T-helper 1 cell treated with Interleukin-12 subunit alpha and Interleukin-12 subunit beta and Interleukin-4 antibody, amounts not matched to agents 30 μg/mL and 1 μg/mL, for 36 hours (primary cell): Measurements from ENCODE around the gene CTCF.
"Not testable (repeated sequence)": the region's sequence is repeated elsewhere in the genome, so short reads cannot be mapped to it uniquely, and the experiment has no call there.

Experiments
- H3K27ac Mint-ChIP-seq: one replicate; pipeline ENCODE4 v1.8.0; 2021; ENCODE audit warnings: mild to moderate bottlenecking, mixed read lengths
- H3K27me3 Mint-ChIP-seq: one replicate; pipeline ENCODE4 v1.8.0; 2021; ENCODE audit warnings: low read depth, mixed read lengths
- H3K36me3 Mint-ChIP-seq: one replicate; pipeline ENCODE4 v1.8.0; 2021; ENCODE audit warnings: low read depth, mixed read lengths
- H3K4me1 Mint-ChIP-seq: one replicate; pipeline ENCODE4 v1.8.0; 2021; ENCODE audit warnings: low read depth, mixed read lengths
- H3K4me3 Mint-ChIP-seq: one replicate; pipeline ENCODE4 v1.8.0; 2021; ENCODE audit warnings: mild to moderate bottlenecking, moderate library complexity, mixed read lengths
- H3K9me3 Mint-ChIP-seq: one replicate; pipeline ENCODE4 v1.8.0; 2021; ENCODE audit warnings: mixed read lengths

Gene CTCF, protein sequence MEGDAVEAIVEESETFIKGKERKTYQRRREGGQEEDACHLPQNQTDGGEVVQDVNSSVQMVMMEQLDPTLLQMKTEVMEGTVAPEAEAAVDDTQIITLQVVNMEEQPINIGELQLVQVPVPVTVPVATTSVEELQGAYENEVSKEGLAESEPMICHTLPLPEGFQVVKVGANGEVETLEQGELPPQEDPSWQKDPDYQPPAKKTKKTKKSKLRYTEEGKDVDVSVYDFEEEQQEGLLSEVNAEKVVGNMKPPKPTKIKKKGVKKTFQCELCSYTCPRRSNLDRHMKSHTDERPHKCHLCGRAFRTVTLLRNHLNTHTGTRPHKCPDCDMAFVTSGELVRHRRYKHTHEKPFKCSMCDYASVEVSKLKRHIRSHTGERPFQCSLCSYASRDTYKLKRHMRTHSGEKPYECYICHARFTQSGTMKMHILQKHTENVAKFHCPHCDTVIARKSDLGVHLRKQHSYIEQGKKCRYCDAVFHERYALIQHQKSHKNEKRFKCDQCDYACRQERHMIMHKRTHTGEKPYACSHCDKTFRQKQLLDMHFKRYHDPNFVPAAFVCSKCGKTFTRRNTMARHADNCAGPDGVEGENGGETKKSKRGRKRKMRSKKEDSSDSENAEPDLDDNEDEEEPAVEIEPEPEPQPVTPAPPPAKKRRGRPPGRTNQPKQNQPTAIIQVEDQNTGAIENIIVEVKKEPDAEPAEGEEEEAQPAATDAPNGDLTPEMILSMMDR

DNA sequence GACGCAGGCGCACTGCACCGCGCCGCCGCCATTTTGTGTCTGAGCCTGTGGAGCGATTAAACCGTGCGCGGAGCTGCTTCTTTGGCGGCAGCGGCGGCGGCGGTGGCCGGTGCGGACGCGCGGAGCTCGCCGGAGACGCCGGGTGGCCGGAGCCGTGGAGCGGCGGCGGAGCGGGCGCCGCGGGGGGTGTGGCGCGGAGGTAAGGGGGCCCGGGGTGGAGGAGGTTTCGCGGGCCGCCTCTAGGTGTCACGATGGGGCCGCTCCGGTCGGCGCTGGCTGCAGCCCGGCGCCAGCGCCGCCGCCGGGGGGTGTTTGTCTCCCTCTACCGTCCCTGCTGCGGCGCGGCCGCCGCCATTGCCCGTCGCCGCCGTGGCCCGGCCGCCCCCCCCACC lies at the start of gene CTCF:
TSS of gene CTCF (plus strand) at position 1 of the 392 bp plus-strand sequence. CDS start 48,307 bp downstream, outside the sequence.
- Mint-ChIP-seq H3K4me1 (peaks cover 28% of the 10 kb centered on the region), H3K27me3 (no peaks in the 10 kb centered on the region), H3K9me3 (no peaks in the 10 kb centered on the region), H3K4me3 (peak within 1 kb of the TSS; percentile 91), H3K36me3 (peaks cover 8% of the 10 kb centered on the region), H3K27ac (peak within 1 kb of the TSS; percentile 91)

GRCh38 chr16:67513892-67514291 lies 48.4 kb upstream of the CTCF start:
- not testable (repeated sequence) for H3K9me3 Mint-ChIP-seq, H3K27ac Mint-ChIP-seq, H3K4me3 Mint-ChIP-seq, H3K27me3 Mint-ChIP-seq, H3K36me3 Mint-ChIP-seq, H3K4me1 Mint-ChIP-seq

GRCh38 chr16:67514382-67514828 lies 47.9 kb upstream of the CTCF start:
- peaks cover 4% of the 10 kb centered on the region for H3K27me3 Mint-ChIP-seq

DNA sequence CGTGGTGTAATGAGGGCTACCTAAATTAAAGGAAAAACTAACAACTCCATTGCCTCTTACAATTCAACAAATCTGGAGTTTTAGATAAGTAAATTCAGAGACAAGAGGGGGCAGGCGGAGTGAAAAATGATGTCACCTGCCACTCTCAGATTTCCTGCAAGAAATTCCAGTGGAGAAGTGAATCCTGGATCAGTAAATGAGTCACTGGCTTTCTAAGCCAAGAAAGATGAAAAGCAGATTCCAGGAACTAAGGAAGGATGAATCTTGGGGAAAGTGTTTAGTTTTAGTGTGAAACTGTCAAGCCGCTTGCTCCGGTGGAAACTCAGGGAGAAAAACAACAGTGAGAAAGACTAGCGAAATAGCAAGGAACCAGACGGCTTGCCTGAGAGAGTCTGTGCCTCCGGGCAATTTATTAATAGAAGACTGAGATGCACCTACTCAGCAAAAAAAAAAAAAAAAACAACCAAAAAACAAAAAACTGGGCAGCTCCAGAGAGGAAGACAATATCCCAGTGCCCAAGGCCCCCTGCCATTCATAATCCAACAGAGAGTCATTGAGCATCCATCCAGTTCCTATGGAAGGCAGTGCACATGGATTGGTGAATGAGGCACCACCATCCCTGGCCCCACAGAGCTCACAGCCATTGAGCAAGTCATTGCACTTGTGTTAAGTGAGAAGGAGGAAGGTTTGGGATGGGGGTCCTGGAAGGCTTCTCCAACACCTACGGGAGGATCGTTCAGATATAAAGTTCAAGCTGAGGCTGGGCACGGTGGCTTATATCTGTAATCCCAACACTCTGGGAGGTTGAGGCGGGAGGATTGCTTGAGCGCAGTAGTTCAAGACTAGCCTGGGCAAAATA lies 45.8 kb upstream of the CTCF start:
- Mint-ChIP-seq H3K4me3 (no peak overlapping the region), H3K4me1 (peaks cover 18% of the 10 kb centered on the region), H3K27ac (no peak overlapping the region), H3K27me3 (peaks cover 11% of the 10 kb centered on the region), H3K9me3 (no peaks in the 10 kb centered on the region), H3K36me3 (no peaks in the 10 kb centered on the region)

More at GRCh38 chr16:67514382-67514828, 47.9 kb upstream of the CTCF start:
- Mint-ChIP-seq H3K4me3 (no peak overlapping the region), H3K4me1 (peaks cover 7% of the 10 kb centered on the region), H3K9me3 (no peaks in the 10 kb centered on the region), H3K36me3 (no peaks in the 10 kb centered on the region), H3K27ac (peak overlapping the region; percentile 58)

GRCh38 chr16:67517155-67517445 lies 45.2 kb upstream of the CTCF start:
- no peak overlapping the region for H3K27ac Mint-ChIP-seq
- peaks cover 11% of the 10 kb centered on the region for H3K27me3 Mint-ChIP-seq
- H3K9me3 Mint-ChIP-seq: no peaks in the 10 kb centered on the region
- H3K4me1 Mint-ChIP-seq: peaks cover 22% of the 10 kb centered on the region
- H3K4me3 Mint-ChIP-seq: no peak overlapping the region
- H3K36me3 Mint-ChIP-seq: no peaks in the 10 kb centered on the region

DNA sequence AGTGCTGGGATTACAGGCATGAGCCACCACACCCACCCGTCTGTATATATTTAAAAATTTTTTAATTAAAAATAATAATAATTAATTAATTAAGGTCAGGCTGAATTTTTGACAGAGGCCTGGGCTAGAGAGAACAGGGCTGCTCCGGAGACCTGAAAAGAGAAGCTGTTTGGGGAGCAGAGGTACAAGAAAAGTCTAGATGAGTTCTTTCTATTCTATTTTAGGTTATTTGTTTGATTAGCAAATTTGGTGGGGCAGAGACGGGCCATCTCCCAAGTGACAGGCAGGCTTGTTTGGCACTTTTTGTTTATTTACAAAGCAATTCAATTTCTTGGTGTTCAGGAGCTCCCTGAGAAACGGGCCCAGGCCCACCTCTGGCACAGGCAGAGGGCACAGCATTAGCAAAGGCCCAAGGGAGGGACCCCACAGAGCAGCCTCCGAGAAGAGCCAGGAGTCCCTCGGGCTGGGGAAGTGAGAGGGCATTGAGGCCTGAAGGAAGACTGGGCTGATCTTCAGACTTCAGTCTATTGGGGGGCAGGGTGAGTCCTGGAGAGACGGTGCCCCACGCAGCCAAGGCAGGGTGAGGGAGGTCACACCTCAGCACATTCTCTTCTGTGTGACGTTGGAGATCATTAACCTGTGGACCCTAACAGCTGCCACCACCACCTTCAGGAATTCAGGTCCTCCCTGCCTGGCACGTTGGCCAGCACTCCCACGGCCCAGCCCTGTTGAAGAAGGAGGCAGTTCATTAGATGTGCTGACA lies 44.5 kb upstream of the CTCF start:
- no peak overlapping the region for H3K27ac Mint-ChIP-seq

GRCh38 chr16:67518676-67519075 lies 43.6 kb upstream of the CTCF start:
- peaks cover 28% of the 10 kb centered on the region for H3K4me1 Mint-ChIP-seq
- H3K27me3 Mint-ChIP-seq: peaks cover 11% of the 10 kb centered on the region
- H3K36me3 Mint-ChIP-seq: no peaks in the 10 kb centered on the region
- H3K27ac Mint-ChIP-seq: peak overlapping the region; percentile 27
- no peaks in the 10 kb centered on the region for H3K9me3 Mint-ChIP-seq
- no peak overlapping the region for H3K4me3 Mint-ChIP-seq

More for the DNA sequence above, 44.5 kb upstream of the CTCF start:
- Mint-ChIP-seq H3K9me3 (no peaks in the 10 kb centered on the region), H3K36me3 (no peaks in the 10 kb centered on the region), H3K4me3 (no peak overlapping the region), H3K27me3 (peaks cover 11% of the 10 kb centered on the region), H3K4me1 (peaks cover 26% of the 10 kb centered on the region)

GRCh38 chr16:67519242-67519641 lies 43.1 kb upstream of the CTCF start:
- Mint-ChIP-seq H3K9me3 (no peaks in the 10 kb centered on the region), H3K4me3 (no peak overlapping the region), H3K36me3 (peaks cover 2% of the 10 kb centered on the region), H3K27ac (peak overlapping the region; percentile 66), H3K4me1 (peaks cover 30% of the 10 kb centered on the region), H3K27me3 (peaks cover 11% of the 10 kb centered on the region)

DNA sequence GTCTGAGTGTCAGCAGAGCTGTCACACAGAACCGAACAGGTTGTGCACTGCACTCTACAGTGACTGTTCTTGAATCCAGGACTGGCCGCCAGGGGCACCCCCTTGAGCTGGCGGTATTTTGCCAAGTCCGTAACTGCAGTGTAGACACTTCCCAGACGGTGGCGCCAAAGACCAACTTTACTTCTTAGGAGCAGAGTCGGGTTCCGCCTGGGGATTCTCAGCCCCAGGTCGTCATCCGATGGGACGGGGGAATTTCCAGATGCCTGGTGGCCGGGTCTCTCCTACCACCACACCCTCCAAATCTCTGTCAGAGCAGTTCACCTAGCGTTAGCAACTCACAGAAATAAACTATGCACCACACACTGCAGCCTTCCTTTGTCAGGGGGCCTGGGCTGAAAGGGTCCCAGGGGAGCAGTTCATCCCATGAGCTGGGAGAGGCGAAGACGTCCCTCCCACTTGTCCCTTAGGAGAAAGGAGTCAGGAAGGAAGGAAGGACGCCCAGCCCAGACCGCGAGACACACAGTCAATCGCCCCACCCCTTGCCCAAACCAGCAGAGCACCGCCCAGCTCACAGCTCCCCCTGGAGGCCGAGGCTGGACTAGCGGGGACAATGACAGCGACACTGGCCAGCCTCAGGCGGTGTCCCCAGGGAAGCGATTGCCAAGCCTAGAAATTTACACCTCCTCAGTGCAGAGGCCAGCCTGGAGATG lies 41.1 kb upstream of the CTCF start:
- Mint-ChIP-seq H3K27ac (peak overlapping the region; percentile 100), H3K4me1 (peaks cover 26% of the 10 kb centered on the region), H3K27me3 (peaks cover 11% of the 10 kb centered on the region), H3K4me3 (peak overlapping the region; percentile 91), H3K36me3 (peaks cover 2% of the 10 kb centered on the region), H3K9me3 (no peaks in the 10 kb centered on the region)

- H3K36me3 Mint-ChIP-seq: peaks cover 4% of the 10 kb centered on the region
- no peak overlapping the region for H3K4me3 Mint-ChIP-seq
- no peaks in the 10 kb centered on the region for H3K9me3 Mint-ChIP-seq
- H3K27ac Mint-ChIP-seq: no peak overlapping the region
- peaks cover 25% of the 10 kb centered on the region for H3K4me1 Mint-ChIP-seq
- H3K27me3 Mint-ChIP-seq: peaks cover 24% of the 10 kb centered on the region
Observed at GRCh38 chr16:67525176-67525860, 37.0 kb upstream of the CTCF start.

DNA sequence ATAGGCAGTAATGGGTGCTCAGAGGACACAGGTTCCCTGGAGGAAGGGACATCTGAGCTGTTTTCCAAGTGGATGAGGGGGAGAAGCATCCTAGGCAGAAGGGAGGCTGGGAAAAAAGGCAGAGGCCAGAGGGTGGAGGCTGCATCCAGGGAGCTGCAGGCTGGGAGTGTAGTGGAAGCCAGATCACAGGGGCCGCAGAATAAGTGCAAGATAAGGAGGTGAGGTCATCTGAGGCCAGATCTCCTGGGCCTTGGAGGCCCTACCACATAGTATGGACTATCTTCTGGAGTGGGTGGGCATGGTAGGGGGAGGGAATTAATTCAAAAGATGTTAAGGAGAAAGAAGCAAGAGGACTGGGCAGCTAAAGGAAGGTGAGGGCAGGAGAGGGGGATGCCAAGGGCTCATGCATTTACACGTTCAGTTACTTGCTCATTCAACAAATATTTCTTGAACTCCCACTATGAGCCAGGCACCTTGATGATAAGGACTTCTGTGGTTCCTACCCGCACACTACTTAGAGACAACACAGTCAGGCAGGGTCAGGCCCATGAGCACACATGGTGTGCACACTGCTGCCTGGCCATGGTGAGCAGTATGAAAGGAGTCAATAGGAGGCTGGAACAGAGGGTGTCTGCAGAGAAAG lies 36.1 kb upstream of the CTCF start:
- peaks cover 31% of the 10 kb centered on the region for H3K27me3 Mint-ChIP-seq
- no peaks in the 10 kb centered on the region for H3K9me3 Mint-ChIP-seq
- no peak overlapping the region for H3K27ac Mint-ChIP-seq
- H3K36me3 Mint-ChIP-seq: peaks cover 4% of the 10 kb centered on the region
- no peak overlapping the region for H3K4me3 Mint-ChIP-seq
- peaks cover 26% of the 10 kb centered on the region for H3K4me1 Mint-ChIP-seq

GRCh38 chr16:67528222-67528869 lies 34.0 kb upstream of the CTCF start, which contains the start of gene RIPOR1:
RIPOR1 (plus strand) TSS chr16:67528829; CDS start chr16:67538447, 9,618 bp downstream.
- no peaks in the 10 kb centered on the region for H3K9me3 Mint-ChIP-seq
- H3K4me1 Mint-ChIP-seq: peaks cover 20% of the 10 kb centered on the region

More at GRCh38 chr16:67528222-67528869, 34.0 kb upstream of the CTCF start, which contains the start of gene RIPOR1:
- H3K4me3 Mint-ChIP-seq: peak within 1 kb of the TSS; percentile 82
- H3K27ac Mint-ChIP-seq: no peak within 1 kb of the TSS
- H3K36me3 Mint-ChIP-seq: peaks cover 4% of the 10 kb centered on the region
- peaks cover 47% of the 10 kb centered on the region for H3K27me3 Mint-ChIP-seq
